Measurements from ENCODE around the gene PIK3R1.

Gene PIK3R1

DNA sequence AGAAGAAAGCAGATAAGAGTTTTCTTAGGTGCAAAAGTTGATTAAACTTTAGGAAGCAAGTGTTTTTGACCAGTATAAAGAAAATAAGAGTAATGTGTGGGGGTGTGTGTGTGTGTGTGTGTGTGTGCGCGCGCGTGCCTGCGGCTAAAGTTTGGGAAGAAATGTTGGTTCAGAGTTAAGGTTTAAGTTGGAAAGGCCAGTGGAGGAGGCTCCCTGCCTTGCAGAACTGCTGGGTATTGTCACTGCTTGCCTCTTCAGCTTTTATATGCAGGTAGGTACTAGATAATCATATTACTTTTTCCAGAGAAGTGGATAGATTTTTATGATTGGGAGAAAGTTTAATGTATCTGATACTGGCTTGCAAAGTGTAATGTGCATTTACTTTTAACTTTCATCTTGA is 2.0 kb downstream of the PIK3R1 start:
- TF ChIP-seq TAF1 (IDR thresholded peaks at IDR 0.05; ENCODE audit: low read depth) (no peak), TEAD4 (IDR thresholded peaks at IDR 0.05) (no peak), EGR1 (IDR thresholded peaks at IDR 0.05) (no peak), CEBPB (IDR thresholded peaks at IDR 0.05) (no peak)

DNA sequence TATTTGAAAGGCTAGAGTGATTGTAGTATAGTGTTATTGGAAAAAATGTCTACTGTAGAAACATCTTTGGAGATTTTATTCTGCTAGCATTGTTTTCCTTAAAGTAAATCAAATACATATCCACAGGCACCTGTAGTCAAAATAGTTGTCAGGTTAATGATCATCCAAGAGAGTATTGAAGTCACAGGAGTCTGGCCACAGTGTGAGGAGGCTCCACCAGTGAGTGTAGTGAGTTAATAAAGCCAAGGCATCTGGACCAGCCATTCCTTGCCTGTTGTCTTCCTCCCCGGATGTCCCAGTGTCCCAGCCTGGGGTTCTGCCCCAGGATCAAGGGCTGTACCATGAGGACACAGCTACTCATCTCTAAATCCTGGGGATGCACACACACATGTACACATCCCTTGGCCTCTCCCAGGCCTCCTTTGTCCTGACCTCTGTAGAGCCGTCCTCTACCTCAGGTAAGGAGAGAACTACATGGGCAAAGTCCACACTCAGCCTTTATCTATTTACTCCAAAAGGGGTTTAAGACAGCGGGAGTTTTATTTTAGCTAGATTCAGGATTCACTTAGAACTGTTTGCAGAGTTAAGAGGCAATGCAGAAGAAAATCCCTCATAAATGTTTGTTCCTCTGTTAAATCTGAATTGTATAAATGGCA is 3.7 kb downstream of the PIK3R1 start:
- TF ChIP-seq, protein P1, sequence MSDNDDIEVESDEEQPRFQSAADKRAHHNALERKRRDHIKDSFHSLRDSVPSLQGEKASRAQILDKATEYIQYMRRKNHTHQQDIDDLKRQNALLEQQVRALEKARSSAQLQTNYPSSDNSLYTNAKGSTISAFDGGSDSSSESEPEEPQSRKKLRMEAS (IDR thresholded peaks at IDR 0.05), result no peak
- TF ChIP-seq FOXM1 (IDR thresholded peaks at IDR 0.05; ENCODE audit: borderline replicate concordance, low read depth), result no peak

DNA sequence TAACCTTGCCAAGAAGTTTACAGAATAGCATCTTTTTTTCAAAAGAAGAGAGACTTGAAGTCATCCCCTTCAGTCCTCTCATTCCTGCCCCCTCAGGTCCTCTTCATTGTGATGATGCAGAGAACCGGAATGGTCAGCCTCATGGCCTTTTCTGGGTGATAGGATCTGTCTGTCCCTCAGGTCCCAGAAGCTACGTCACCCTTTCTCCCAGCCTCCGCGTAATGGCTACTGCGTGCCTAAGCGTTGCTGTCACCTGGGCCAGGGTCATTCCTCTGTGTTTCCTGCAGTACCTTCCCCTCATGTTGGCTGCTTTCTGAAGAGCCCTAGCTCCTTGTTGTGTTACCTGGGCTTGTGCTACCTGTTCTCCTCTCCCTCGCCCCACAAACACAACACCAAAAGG is 4.7 kb downstream of the PIK3R1 start:
- no peak for TF ChIP-seq FOXM1 (IDR thresholded peaks at IDR 0.05; ENCODE audit: borderline replicate concordance, low read depth)
- TF ChIP-seq TCF12 (IDR thresholded peaks at IDR 0.05; ENCODE audit: low read depth), result no peak
- TF ChIP-seq, protein P2, sequence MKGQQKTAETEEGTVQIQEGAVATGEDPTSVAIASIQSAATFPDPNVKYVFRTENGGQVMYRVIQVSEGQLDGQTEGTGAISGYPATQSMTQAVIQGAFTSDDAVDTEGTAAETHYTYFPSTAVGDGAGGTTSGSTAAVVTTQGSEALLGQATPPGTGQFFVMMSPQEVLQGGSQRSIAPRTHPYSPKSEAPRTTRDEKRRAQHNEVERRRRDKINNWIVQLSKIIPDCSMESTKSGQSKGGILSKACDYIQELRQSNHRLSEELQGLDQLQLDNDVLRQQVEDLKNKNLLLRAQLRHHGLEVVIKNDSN (IDR thresholded peaks at IDR 0.05), result no peak
- no peak for TF ChIP-seq CREB1 (IDR thresholded peaks at IDR 0.05; ENCODE audit: low read depth)
- no peak for TF ChIP-seq TAF1 (IDR thresholded peaks at IDR 0.05; ENCODE audit: low read depth)
- no peak for TF ChIP-seq TEAD4 (IDR thresholded peaks at IDR 0.05)
- TF ChIP-seq, protein P1 (IDR thresholded peaks at IDR 0.05), result no peak
- TF ChIP-seq, protein P3, sequence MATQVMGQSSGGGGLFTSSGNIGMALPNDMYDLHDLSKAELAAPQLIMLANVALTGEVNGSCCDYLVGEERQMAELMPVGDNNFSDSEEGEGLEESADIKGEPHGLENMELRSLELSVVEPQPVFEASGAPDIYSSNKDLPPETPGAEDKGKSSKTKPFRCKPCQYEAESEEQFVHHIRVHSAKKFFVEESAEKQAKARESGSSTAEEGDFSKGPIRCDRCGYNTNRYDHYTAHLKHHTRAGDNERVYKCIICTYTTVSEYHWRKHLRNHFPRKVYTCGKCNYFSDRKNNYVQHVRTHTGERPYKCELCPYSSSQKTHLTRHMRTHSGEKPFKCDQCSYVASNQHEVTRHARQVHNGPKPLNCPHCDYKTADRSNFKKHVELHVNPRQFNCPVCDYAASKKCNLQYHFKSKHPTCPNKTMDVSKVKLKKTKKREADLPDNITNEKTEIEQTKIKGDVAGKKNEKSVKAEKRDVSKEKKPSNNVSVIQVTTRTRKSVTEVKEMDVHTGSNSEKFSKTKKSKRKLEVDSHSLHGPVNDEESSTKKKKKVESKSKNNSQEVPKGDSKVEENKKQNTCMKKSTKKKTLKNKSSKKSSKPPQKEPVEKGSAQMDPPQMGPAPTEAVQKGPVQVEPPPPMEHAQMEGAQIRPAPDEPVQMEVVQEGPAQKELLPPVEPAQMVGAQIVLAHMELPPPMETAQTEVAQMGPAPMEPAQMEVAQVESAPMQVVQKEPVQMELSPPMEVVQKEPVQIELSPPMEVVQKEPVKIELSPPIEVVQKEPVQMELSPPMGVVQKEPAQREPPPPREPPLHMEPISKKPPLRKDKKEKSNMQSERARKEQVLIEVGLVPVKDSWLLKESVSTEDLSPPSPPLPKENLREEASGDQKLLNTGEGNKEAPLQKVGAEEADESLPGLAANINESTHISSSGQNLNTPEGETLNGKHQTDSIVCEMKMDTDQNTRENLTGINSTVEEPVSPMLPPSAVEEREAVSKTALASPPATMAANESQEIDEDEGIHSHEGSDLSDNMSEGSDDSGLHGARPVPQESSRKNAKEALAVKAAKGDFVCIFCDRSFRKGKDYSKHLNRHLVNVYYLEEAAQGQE (IDR thresholded peaks at IDR 0.05; ENCODE audit: low read depth), result no peak
- no peak for TF ChIP-seq YY1 (IDR thresholded peaks at IDR 0.05; ENCODE audit: low read depth)
- no peak for TF ChIP-seq NFIC (IDR thresholded peaks at IDR 0.05)
- no peak for TF ChIP-seq EGR1 (IDR thresholded peaks at IDR 0.05)
- TF ChIP-seq EP300 (IDR thresholded peaks at IDR 0.05; ENCODE audit: borderline replicate concordance), result no peak
- no peak for TF ChIP-seq RAD21 (IDR thresholded peaks at IDR 0.05; ENCODE audit: low read depth)
- no peak for TF ChIP-seq CEBPB (IDR thresholded peaks at IDR 0.05)
- TF ChIP-seq ZBTB7A (IDR thresholded peaks at IDR 0.05; ENCODE audit: low read depth), result no peak

DNA sequence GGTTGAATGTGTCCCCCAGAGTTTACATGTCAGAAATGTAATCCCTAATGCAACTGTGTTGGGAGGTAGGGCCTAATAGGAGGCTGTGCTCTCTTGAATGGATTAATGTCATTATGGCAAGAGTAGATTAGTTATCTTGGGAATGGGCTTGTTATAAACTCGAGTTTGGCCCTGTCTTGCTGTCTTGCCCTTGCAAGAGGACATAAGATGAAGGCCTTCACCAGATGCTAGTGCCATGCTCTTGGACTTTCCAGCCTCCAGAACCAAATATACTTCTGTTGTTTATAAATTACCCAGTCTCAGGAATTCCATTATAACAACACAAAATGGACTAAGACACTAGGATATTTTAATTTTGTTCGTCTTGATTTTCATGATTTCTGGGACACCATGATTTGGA is 5.4 kb downstream of the PIK3R1 start:
- TF ChIP-seq RAD21 (IDR thresholded peaks at IDR 0.05; ENCODE audit: low read depth), result no peak
- TF ChIP-seq ZBTB7A (IDR thresholded peaks at IDR 0.05; ENCODE audit: low read depth), result no peak
- TF ChIP-seq, protein P2 (IDR thresholded peaks at IDR 0.05), result no peak
- no peak for TF ChIP-seq EP300 (IDR thresholded peaks at IDR 0.05; ENCODE audit: borderline replicate concordance)
- TF ChIP-seq EGR1 (IDR thresholded peaks at IDR 0.05), result no peak
- TF ChIP-seq TAF1 (IDR thresholded peaks at IDR 0.05; ENCODE audit: low read depth), result no peak
- no peak for TF ChIP-seq CEBPB (IDR thresholded peaks at IDR 0.05)
- no peak for TF ChIP-seq NFIC (IDR thresholded peaks at IDR 0.05)
- TF ChIP-seq, protein P1 (IDR thresholded peaks at IDR 0.05), result no peak
- no peak for TF ChIP-seq TEAD4 (IDR thresholded peaks at IDR 0.05)
- TF ChIP-seq YY1 (IDR thresholded peaks at IDR 0.05; ENCODE audit: low read depth), result no peak
- TF ChIP-seq, protein P3 (IDR thresholded peaks at IDR 0.05; ENCODE audit: low read depth), result no peak
- TF ChIP-seq FOXM1 (IDR thresholded peaks at IDR 0.05; ENCODE audit: borderline replicate concordance, low read depth), result no peak
- TF ChIP-seq TCF12 (IDR thresholded peaks at IDR 0.05; ENCODE audit: low read depth), result no peak
- no peak for TF ChIP-seq CREB1 (IDR thresholded peaks at IDR 0.05; ENCODE audit: low read depth)

DNA sequence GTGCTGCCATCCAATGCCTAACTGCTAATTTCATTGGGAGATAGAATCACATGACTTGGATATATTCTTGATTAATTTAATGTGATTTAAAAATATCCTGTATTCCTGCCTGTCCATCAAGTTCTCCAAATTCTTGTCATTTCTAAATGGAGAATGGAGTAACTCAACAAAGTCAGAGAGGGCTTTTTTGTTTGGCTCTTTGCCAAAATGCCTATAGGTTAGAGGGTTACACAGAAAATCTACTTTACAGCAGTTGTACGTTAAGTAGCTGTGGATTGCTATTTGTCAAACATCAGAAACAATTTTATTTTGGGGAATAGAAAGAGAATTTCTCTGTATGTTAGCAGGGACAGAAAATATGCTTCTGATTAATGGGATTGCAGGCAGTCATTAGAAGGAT is 5.9 kb downstream of the PIK3R1 start:
- peak; percentile 48; the same call in 1 of the 2 replicates for TF ChIP-seq NFIC (IDR thresholded peaks at IDR 0.05)
- TF ChIP-seq, protein P1 (IDR thresholded peaks at IDR 0.05), result no peak

DNA sequence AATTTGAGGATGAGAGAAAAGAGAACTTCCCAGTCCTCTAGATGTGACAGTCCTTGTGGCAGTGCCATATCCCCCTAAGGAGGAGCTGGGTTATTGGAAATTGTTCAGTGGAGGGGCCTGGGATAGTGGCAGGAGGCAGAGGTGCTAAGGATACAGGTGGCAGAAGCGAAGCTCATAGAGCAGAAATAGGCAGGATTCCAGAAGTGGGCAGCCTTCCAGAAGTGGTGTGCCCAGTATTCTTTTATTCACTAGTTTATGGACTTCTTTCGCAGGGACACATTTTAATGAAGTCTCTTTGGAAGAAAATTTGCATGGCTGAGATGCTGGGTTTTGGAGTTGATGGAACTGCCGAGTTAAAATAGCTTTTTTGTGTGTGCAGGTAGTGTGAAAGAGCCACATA is 6.8 kb downstream of the PIK3R1 start:
- no peak for TF ChIP-seq FOXM1 (IDR thresholded peaks at IDR 0.05; ENCODE audit: borderline replicate concordance, low read depth)
- no peak for TF ChIP-seq NFIC (IDR thresholded peaks at IDR 0.05)
- TF ChIP-seq, protein P1 (IDR thresholded peaks at IDR 0.05), result no peak
- no peak for TF ChIP-seq YY1 (IDR thresholded peaks at IDR 0.05; ENCODE audit: low read depth)
- TF ChIP-seq, protein P2 (IDR thresholded peaks at IDR 0.05), result no peak
- no peak for TF ChIP-seq EGR1 (IDR thresholded peaks at IDR 0.05)
- no peak for TF ChIP-seq CREB1 (IDR thresholded peaks at IDR 0.05; ENCODE audit: low read depth)
- TF ChIP-seq CEBPB (IDR thresholded peaks at IDR 0.05), result no peak
- TF ChIP-seq TAF1 (IDR thresholded peaks at IDR 0.05; ENCODE audit: low read depth), result no peak
- TF ChIP-seq EP300 (IDR thresholded peaks at IDR 0.05; ENCODE audit: borderline replicate concordance), result no peak
- TF ChIP-seq, protein P3 (IDR thresholded peaks at IDR 0.05; ENCODE audit: low read depth), result no peak
- TF ChIP-seq TEAD4 (IDR thresholded peaks at IDR 0.05), result no peak
- no peak for TF ChIP-seq RAD21 (IDR thresholded peaks at IDR 0.05; ENCODE audit: low read depth)
- no peak for TF ChIP-seq TCF12 (IDR thresholded peaks at IDR 0.05; ENCODE audit: low read depth)
- no peak for TF ChIP-seq ZBTB7A (IDR thresholded peaks at IDR 0.05; ENCODE audit: low read depth)
